NCI-H446 (cell line): ENCODE data around the gene PIEZO1.

Experiments used
- DNase-seq, 2 experiments: peaks; one replicate each; lab custom pipeline; 2025; lab: John Stamatoyannopoulos, UW

PIEZO1 gene

GRCh38 chr16:88737298-88738150 is 47.5 kb downstream of the PIEZO1 start:
- peak in 1 of 2 experiments; percentile 14 for DNase-seq

DNA sequence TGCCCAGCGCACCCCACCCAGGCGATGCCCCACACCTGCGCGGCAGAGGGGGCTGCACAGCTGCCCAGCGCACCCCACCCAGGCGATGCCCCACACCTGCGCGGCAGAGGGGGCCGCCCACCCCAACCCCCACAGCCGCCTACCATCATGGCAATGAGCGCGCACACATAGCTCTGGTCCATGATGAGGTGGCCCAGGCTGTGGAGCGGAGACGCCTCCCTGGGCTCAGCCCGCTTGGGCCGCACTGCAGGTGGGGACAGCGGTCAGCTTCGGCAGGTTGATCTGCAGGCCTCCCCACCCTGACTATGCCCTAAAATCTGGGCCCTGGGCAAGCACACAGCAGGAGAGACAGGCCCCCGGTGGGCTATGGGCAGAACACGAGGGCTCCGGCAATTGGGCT is 48.5 kb downstream of the PIEZO1 start:
- DNase-seq: no peak

DNA sequence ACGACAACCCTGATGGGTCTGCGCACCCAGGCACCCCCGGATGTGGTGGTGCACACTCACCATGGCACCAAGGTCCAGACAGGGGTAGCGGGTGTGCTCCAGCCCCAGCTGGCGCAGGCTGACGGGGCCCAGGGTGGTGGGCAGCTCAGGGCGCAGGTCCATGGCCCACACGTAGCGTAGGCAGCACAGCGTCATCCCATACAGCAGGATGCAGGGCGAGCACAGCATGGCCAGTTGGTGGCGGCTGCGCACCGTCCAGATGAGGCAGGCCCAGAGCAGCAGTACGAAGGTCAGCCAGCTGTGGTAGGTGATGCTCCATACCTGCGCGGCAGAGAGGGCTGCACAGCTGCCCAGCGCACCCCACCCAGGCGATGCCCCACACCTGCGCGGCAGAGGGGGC is 48.9 kb downstream of the PIEZO1 start:
- DNase-seq: no peak

DNA sequence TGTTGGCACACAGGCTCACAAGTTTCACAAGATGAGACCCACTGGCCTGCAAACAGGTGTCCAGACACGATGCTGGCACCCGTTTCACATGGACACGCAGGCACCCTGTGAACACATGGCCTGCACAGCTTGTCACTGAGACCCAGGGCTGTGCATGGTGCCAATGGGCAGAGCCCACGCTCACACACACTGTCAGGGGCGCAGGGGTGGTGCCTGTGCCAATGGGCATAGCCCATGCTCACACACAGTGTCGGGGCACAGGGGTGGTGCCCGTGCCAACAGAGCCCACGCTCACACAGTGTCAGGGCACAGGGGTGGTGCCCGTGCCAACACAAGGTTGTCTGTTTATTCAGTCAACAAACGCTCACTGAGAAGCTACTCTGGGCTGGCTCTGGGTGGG is 49.4 kb downstream of the PIEZO1 start:
- DNase-seq: no peak

GRCh38 chr16:88735121-88735520 is 49.9 kb downstream of the PIEZO1 start:
- no peak for DNase-seq

- DNase-seq: no peak
These were observed 50.7 kb downstream of the PIEZO1 start for GRCh38 chr16:88734361-88734728.

DNA sequence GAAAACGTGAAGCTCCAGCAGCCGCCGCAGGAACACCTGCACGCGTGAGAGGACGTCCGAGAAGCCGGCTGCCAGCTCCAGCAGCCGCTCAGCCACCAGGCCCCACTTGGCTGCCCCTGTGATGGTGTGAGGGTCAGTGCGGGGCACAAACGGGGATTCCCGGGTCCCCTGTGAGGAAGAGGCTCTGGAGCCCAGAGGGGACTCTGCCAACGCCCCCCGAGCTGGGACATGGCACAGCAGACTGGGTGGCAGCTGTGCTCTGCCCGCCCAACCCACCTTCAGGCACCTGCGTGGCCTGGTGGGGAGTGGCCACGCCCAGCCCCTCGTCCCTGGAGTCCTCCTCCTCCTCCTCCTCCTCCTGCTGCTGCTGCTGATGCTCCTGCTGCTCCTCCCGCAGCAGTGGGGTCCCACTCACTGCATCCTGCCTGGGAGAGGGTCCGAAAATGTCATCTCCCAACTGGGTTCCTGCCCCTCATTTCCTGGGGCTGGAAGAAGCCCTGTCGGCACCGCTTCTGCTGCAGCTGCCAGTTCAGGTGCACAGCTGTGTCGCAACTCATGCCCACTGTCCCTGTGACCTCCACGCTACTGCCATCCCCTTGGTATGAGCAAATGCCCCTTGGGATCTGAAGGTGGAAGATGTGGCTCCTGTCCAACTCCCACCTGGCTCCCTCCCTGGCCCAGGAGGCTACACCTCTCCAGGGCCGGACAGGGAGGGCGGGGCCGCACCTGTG is 51.2 kb downstream of the PIEZO1 start:
- DNase-seq: no peak

GRCh38 chr16:88732961-88733294 is 52.1 kb downstream of the PIEZO1 start:
- no peak for DNase-seq

DNA sequence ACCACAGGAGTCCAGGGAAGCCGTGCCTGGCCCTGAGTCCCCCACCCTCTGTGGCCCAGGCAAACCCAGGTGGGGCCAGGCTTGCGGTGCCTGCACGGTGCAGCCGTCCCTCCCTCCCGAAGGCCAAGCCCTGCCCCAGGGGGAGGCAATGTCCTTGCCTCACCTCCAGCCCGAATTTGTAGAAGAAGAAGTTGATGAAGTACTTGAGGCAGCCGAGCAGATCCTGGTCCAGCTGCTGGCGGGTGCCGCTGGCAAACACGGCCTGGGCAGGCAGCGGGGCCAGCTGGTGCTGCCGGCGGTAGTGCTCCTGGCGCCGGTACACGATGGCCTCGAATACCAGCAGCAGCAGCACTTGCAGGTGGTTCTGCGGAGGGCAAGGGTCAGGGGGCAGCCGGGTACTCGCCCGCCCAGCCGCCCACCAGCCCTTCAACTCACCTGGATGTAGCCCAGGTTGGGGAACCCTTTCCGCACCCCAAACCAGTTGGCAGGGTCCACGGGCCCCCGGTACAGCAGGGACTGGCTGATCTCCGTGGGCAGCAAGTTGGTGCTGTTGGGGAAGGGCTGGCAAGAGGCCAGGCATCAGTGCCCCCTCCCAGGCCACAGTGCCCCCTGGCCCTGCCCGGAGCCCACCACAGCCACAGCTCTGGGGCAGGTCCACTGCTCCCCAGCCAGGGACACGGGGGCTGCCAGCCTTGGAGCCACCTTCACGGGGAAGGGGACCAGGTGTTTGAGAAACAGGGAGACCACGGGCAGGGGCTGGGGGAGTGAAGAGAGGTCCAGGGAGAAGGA is 52.7 kb downstream of the PIEZO1 start:
- DNase-seq: peak in 1 of 2 experiments; percentile 48

- DNase-seq: no peak
These were observed 53.3 kb downstream of the PIEZO1 start for GRCh38 chr16:88731699-88732098.

GRCh38 chr16:88730632-88731607 is 54.1 kb downstream of the PIEZO1 start:
- no peak for DNase-seq

GRCh38 chr16:88727871-88728270 is 57.1 kb downstream of the PIEZO1 start:
- DNase-seq: peak in 1 of 2 experiments; percentile 18

- DNase-seq: no peak
These were observed 58.0 kb downstream of the PIEZO1 start for GRCh38 chr16:88726981-88727380.

DNA sequence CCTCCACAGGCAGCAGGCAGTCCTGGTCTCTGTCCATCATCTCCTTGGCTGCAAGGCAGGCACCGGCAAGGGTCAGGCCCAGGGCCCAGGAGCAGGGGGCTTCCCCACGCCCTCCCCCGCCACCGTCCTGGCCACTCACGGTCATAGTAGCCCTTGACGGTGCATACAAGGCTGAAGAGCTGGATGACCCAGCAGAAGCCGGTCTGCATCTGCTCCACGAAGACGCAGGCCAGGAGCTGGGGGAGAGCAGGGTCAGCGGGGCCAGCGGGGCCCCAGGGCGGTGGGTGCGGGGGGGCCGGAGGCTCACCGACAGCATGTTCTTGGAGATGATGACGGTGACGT is 58.6 kb downstream of the PIEZO1 start:
- DNase-seq: no peak

GRCh38 chr16:88725609-88726407 is 59.2 kb downstream of the PIEZO1 start:
- no peak for DNase-seq

DNA sequence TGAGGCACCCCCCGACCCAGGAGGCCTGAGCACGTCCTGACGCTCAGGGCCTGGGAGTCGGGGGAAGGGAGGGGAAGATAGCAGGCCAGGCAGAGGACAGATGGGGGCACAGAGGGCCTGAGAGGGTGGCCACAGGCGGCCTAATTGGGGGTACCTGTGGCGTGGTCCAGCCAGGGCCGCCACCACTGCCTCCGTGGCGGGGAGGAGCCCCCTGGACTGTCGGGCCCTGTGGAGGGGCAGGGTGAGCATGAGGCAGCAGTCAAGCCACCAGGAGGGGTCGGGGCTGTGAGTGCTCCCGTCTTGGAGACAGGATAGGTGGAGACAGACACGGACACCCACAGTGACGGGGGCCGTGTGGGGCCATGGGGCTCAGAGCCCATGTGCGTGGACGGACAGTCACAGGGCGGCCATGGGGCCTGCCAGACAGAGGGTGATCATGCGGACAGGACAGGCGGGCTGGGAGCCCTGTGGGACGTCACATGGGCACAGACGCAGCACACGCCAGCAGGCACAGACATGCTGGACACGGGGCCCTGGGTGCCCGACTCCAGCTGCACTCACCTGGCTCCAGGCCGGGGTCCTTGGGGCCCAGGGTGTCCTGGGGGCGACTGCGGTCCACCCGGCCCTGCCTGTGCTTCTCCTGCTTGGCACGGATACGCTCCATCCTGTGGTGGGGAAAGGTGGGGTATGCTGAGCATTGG is 60.0 kb downstream of the PIEZO1 start:
- DNase-seq: no peak

DNA sequence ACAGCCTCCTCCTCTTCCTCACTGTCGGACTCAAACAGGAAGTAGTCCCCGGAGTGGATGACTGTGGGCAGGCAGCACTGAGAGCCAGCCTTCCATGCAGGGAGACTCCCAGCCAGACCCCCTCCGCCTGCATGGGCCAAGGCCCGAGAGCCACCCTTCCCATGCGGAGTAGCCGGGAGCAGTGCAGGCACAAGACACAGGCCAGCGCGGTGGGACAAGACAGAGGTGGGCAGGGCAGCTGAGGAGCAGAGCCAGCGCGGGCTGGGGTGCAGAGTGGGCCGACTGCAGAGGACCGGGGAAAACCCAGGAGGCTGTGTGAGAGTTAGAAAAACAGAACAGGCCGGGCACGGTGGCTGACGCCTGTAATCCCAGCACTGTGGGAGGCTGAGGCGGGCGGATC is 61.1 kb downstream of the PIEZO1 start:
- no peak for DNase-seq

DNA sequence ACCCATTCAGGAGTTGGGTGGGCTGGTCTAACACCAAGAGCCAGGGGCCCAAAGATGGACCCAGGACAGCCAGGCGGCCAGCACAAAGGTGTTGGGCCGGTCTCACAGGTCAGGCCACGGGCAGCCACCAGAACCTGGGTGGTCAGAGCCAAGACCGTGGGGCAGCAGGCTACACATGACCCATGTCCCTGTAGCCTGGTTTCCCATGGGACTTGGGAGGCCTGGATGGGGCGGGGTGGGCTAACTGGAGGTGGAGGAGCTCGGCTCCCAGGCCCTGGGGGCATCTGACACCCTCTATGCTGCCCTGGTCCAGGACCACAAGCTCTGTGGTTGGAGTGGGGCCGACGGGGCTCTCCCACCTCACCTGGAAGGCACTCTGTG is 61.5 kb downstream of the PIEZO1 start:
- DNase-seq: no peak

GRCh38 chr16:88722784-88723506 is 62.1 kb downstream of the PIEZO1 start:
- DNase-seq: no peak
